Large intestine (tissue), 3 donors: ENCODE results near the gene ZNF724. TPM values are rescaled to one million over a fixed set of nuclear protein-coding genes. Genes with fewer than 3 reads are reported as not detected.
A peak's percentile ranks its signal among the peaks of the same experiment; 100 is the strongest.

ENCODE experiments used
- DNase-seq, 2 donors: peaks; one replicate each; pipeline versions ENCODE4 v3.0.0 to v3.0.0-alpha.2; 2013
- H3K27ac ChIP-seq: one replicate; pipeline ENCODE4 v1.5.1; 2013; ENCODE audit warnings: low read length
- H3K27me3 ChIP-seq: 2 replicates; pipeline ENCODE4 v1.6.1; 2013; ENCODE audit warnings: low read length; ENCODE audit not compliant: control insufficient read depth, insufficient read depth
- H3K36me3 ChIP-seq: 2 replicates; pipeline ENCODE4 v1.6.1; 2013; ENCODE audit warnings: low read length; ENCODE audit not compliant: control insufficient read depth, insufficient read depth
- H3K4me1 ChIP-seq: one replicate; pipeline ENCODE4 v1.6.1; 2013; ENCODE audit warnings: low read length; ENCODE audit not compliant: control insufficient read depth, insufficient read depth
- H3K4me3 ChIP-seq: one replicate; pipeline ENCODE4 v1.5.1; 2013; ENCODE audit warnings: low read length
- H3K9me3 ChIP-seq: one replicate; pipeline ENCODE4 v1.6.1; 2013; ENCODE audit warnings: mild to moderate bottlenecking, low read depth, low read length, moderate library complexity; ENCODE audit not compliant: control insufficient read depth
- WGBS: methylation state at CpG from one replicate; pipeline ENCODE4 v1.1.5; 2013; ENCODE audit warnings: low lambda C conversion rate; ENCODE audit not compliant: insufficient coverage; 5-methylcytosine and 5-hydroxymethylcytosine counted together
- polyA plus RNA-seq: library from polyadenylated mRNA; unstranded; fragments of 120-200 nt; gene quantifications from one replicate; pipeline ENCODE4 v1.2.1, GENCODE V29; 2013

Gene ZNF724
- polyA plus RNA-seq, 1 donor: 2.9 TPM

DNA sequence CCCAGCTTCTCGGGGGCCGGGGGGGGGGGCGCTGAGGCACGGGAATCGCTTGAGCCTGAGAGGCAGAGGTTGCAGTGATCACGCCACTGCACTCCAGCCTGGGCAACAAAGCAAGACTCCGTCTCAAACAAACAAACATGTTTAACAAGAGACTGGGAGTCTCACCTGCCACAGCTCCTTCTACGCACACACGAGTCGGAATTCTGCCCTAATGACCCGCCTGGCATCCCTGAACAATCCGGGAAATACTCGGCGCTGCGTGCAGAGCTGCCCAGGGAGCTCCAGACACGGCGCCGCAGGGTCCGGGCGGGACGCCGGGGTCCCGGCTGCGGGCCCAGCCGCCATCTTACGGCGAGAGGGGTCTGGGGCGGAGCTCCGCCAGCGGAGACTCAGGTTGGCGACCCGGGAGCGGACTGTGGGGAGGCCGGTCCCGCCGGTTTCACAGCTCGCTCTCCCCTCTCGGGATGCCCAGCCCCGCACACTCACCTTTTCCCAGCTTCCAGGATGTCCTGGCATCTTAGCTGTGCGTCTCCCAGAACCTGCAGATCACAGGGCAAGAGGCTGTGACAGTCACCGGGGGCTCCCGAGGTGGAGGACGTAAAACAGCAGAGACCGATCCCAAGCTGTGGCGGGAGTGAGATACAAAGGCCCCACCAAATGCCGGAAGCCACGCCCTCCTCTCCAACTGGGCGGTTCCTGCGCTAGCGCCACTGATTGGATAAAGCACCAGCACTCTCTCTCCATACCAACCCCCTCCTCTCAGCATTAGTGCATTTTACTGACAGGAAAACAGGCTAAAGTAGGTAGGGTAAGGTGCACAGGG is 23.6 kb upstream of the ZNF724 start:
- peak overlapping the region; percentile 91 for H3K4me3 ChIP-seq
- peaks cover 3% of the 10 kb centered on the region for H3K36me3 ChIP-seq
- no peaks in the 10 kb centered on the region for H3K9me3 ChIP-seq
- no peaks in the 10 kb centered on the region for H3K4me1 ChIP-seq
- H3K27me3 ChIP-seq: no peaks in the 10 kb centered on the region
- no CpG with 5 or more reads among the region's 50 CpGs for WGBS
- DNase-seq: peak; percentile 91 to 96
- H3K27ac ChIP-seq: peak overlapping the region; percentile 93

DNA sequence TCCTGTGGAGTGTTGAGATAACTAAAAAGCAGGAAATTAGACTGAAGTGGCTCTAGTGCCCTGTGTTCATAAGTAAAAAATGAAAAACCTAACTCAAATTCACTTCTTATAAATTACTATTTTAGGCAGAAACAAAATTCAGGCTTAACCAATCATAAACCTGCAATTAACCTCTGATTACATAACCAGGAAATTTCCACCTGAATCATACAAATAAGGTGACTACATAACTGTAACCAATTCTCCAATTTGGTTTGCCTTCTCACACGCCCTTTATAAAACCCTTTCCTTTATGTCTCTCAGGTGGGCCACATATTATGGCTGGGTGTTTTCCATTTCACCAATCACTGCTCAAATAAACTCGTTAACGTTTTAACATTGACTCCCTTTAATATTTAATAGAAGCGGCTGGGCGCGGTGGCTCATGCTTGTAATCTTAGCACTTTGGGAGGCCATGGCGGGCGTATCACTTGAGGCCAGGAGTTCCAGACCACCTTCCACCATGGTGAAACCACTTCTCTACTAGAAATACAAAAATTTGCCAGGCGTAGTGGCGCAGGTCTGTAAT is 22.9 kb upstream of the ZNF724 start:
- Histone ChIP-seq H3K9me3 (no peaks in the 10 kb centered on the region), H3K36me3 (peaks cover 4% of the 10 kb centered on the region), H3K4me1 (no peaks in the 10 kb centered on the region), H3K27me3 (no peaks in the 10 kb centered on the region), H3K27ac (peak overlapping the region; percentile 93), H3K4me3 (peak overlapping the region; percentile 91)
- peak in 1 of 2 donors; percentile 54 for DNase-seq
- 0% methylated on average over 1 of the region's 10 CpGs for WGBS

- no peaks in the 10 kb centered on the region for H3K27me3 ChIP-seq
- WGBS: 60% methylated on average over 1 of the region's 2 CpGs
- H3K36me3 ChIP-seq: peaks cover 22% of the 10 kb centered on the region
- no peaks in the 10 kb centered on the region for H3K9me3 ChIP-seq
- no peak overlapping the region for H3K4me3 ChIP-seq
- peak in 1 of 2 donors; percentile 16 for DNase-seq
- H3K27ac ChIP-seq: no peak overlapping the region
- H3K4me1 ChIP-seq: no peaks in the 10 kb centered on the region
Observed at GRCh38 chr19:23263870-23264590, 13.8 kb upstream of the ZNF724 start.

GRCh38 chr19:23263396-23263795 is 13.2 kb upstream of the ZNF724 start:
- Histone ChIP-seq H3K27ac (no peak overlapping the region), H3K36me3 (peaks cover 29% of the 10 kb centered on the region), H3K9me3 (no peaks in the 10 kb centered on the region), H3K27me3 (no peaks in the 10 kb centered on the region), H3K4me1 (no peaks in the 10 kb centered on the region), H3K4me3 (no peak overlapping the region)
- no peak for DNase-seq
- WGBS: no CpG with 5 or more reads among the region's 2 CpGs

GRCh38 chr19:23262920-23263319 is 12.7 kb upstream of the ZNF724 start:
- peaks cover 27% of the 10 kb centered on the region for H3K36me3 ChIP-seq
- DNase-seq: peak; percentile 21 to 56
- no peak overlapping the region for H3K4me3 ChIP-seq
- no peaks in the 10 kb centered on the region for H3K9me3 ChIP-seq
- H3K27me3 ChIP-seq: no peaks in the 10 kb centered on the region
- no CpG with 5 or more reads among the region's 5 CpGs for WGBS
- H3K4me1 ChIP-seq: no peaks in the 10 kb centered on the region
- H3K27ac ChIP-seq: no peak overlapping the region

GRCh38 chr19:23261496-23262020 is 11.4 kb upstream of the ZNF724 start:
- peaks cover 24% of the 10 kb centered on the region for H3K36me3 ChIP-seq

DNA sequence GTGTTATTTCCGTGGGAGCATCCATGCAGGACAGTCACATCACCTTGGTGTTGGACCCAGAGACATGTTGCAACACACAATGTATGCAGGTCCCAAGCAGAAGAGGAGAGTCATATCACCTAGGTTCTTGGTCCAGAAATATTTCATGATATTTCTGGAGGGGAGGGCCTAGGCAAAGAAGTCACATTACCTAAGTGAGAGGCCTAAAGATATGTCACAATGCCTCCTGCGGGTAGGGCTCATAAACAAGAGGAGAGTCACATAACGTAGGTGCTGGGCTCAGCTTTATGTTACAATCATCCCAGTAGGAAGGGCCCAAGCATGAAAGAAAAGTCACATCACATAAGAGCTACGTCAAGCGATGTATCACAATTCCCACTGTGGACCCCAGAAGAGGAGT is 10.8 kb upstream of the ZNF724 start:
- H3K9me3 ChIP-seq: no peaks in the 10 kb centered on the region
- peaks cover 24% of the 10 kb centered on the region for H3K36me3 ChIP-seq
- no peak overlapping the region for H3K4me3 ChIP-seq
- no CpG with 5 or more reads among the region's 5 CpGs for WGBS
- no peak overlapping the region for H3K27ac ChIP-seq
- no peaks in the 10 kb centered on the region for H3K27me3 ChIP-seq
- DNase-seq: no peak
- H3K4me1 ChIP-seq: no peaks in the 10 kb centered on the region

More at GRCh38 chr19:23261496-23262020, 11.4 kb upstream of the ZNF724 start:
- Histone ChIP-seq H3K27ac (no peak overlapping the region), H3K4me3 (no peak overlapping the region), H3K9me3 (no peaks in the 10 kb centered on the region), H3K27me3 (no peaks in the 10 kb centered on the region), H3K4me1 (no peaks in the 10 kb centered on the region)
- no peak for DNase-seq
- no CpG with 5 or more reads among the region's 3 CpGs for WGBS

- no CpG with 5 or more reads among the region's 2 CpGs for WGBS
- Histone ChIP-seq H3K4me3 (no peak overlapping the region), H3K36me3 (peaks cover 24% of the 10 kb centered on the region), H3K27me3 (no peaks in the 10 kb centered on the region), H3K9me3 (no peaks in the 10 kb centered on the region), H3K27ac (no peak overlapping the region), H3K4me1 (no peaks in the 10 kb centered on the region)
- DNase-seq: no peak
Observed at GRCh38 chr19:23259961-23260360, 9.8 kb upstream of the ZNF724 start.

DNA sequence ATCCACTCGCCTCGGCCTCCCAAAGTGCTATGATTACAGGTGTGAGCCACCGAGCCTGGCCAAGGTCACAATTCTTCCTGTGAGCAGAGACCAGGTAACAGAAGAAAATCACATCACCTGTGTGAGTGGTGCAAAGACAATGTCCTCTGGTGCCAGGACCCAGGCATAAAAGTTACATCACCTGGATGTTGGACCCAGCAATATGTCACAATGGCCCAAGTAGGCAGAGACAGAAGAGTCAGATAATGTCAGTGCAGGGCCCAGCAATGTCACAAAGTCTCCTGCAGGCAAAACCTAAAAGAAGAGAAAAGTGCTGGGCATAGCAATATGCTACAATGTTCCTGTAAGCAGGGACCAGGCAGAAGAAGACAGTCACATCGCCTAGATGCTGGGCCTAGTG is 5.5 kb upstream of the ZNF724 start:
- no peak overlapping the region for H3K4me3 ChIP-seq
- WGBS: no CpG with 5 or more reads among the region's 4 CpGs
- DNase-seq: peak; percentile 22 to 40
- H3K9me3 ChIP-seq: no peaks in the 10 kb centered on the region
- peaks cover 18% of the 10 kb centered on the region for H3K36me3 ChIP-seq
- H3K27ac ChIP-seq: no peak overlapping the region
- H3K27me3 ChIP-seq: no peaks in the 10 kb centered on the region
- no peaks in the 10 kb centered on the region for H3K4me1 ChIP-seq

- no peak overlapping the region for H3K27ac ChIP-seq
- no peaks in the 10 kb centered on the region for H3K9me3 ChIP-seq
- no peaks in the 10 kb centered on the region for H3K27me3 ChIP-seq
- DNase-seq: no peak
- peaks cover 9% of the 10 kb centered on the region for H3K36me3 ChIP-seq
- no peaks in the 10 kb centered on the region for H3K4me1 ChIP-seq
- 33% methylated on average over 1 of the region's 5 CpGs for WGBS
- no peak overlapping the region for H3K4me3 ChIP-seq
Observed at GRCh38 chr19:23254141-23254910, 4.1 kb upstream of the ZNF724 start.
